NCI-H2196 treated with DMSO at 0.1 percent for 48 hours (cell line): Measurements from ENCODE around the gene NELFA.

Experiments used
- DNase-seq: peaks from one replicate; lab custom pipeline; 2025; ENCODE audit not compliant: unreplicated experiment; lab: John Stamatoyannopoulos, UW

Gene NELFA

DNA sequence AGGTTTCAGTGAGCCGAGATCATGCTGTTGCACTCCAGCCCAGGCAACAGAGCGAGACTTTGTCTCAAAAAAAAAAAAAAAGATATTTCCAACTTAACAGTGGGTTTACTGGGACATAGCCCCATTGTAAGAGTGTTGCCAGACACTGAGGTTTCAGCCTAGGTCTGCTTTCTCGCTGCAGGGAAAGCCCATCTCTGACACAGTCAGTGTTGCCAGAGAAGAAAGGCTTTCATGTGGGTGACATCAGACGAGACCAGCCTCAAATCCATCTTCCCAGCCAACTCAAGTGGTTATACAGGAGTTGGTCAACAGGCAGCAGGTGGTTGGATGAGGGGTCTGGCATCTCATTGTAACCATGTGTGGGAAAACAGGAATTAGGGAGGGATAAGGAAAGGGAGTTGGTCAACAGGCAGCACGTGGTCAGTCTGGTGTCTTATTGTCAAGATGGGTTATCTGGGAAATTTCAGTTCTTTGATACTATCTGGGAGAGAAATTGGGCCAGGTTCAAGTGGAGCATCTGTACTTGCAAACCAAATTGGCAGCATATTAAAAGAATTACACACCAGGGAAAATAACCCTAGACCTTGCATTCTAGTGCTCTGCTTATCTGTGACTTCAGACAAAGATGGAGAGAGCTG is 41.1 kb downstream of the NELFA start:
- DNase-seq: no peak

DNA sequence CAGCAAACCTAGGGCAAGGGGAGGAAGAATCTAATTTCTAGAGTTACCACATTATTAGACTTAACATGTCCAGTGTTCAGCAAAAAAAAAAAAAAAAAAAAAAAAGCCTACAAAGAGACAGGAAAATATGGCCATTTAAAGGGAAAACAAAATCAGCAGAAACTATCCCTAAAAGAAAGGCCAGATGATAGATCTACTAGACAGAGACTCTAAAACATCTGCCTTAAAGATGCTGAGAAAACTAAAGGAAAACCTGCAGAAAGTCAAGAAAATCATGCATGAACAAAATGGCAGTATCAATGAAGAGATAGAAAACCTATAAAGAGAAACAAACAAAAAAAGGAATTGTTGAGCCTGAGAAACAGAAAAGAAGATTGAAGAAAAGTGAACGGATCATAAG is 43.8 kb downstream of the NELFA start:
- no peak for DNase-seq

GRCh38 chr4:1964443-1964842 is 44.3 kb downstream of the NELFA start:
- no peak for DNase-seq

DNA sequence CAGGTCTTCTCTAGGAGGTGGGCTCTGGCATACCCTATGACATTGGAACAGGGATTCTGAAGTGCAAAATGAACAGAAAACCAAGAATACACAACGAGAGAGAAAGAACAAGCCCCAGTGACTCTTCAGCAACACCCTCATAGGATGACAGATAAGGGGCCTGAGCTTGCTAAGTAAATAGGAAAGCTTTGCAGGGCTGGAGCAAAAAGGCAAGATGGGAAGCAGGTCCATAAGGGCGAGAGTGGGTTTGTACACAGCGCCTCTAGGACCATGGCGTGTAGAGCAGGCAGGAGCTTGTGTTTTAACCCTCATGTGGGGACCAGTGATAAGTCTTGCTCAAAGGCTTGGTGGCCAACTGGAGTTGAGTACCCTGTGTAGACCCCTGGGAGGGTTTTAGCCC is 45.8 kb downstream of the NELFA start:
- no peak for DNase-seq

GRCh38 chr4:1961563-1961962 is 47.2 kb downstream of the NELFA start:
- DNase-seq: peak; percentile 16

DNA sequence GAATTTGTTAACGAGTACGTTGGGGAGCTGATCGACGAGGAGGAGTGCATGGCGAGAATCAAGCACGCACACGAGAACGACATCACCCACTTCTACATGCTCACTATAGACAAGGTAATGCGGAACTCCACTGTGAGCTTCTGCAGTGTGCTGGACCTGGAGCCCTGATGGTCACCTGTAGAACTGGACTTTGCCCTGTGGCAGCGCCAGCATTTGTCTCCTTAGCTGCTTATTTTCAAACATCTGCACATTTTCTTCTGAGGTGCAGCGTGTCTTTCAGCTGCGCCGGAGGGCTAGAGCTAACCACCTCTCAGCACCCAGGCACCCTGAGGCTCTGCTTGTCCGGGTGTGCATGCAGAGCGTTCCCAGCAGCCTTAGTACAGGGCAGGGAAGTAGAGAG is 47.7 kb downstream of the NELFA start:
- no peak for DNase-seq

GRCh38 chr4:1960170-1960825 is 48.5 kb downstream of the NELFA start:
- DNase-seq: no peak

DNA sequence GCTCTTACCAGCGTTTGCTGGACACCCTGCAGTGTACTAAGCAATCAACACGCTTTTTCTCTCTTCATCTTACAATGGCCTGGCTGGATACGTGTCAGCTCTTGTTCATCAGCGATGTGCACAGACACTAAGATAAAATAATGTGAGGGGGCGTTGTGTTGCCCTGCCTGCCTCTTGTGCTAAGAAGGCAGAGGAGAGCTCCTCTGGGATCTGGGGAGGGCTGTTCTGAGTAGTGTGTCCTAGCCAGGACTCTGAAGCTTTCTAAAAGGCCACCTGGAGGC is 49.7 kb downstream of the NELFA start:
- no peak for DNase-seq

- no peak for DNase-seq
These were observed 50.3 kb downstream of the NELFA start for GRCh38 chr4:1958276-1959103.

- DNase-seq: no peak
These were observed 52.1 kb downstream of the NELFA start for GRCh38 chr4:1956631-1957030.

- no peak for DNase-seq
These were observed 55.4 kb downstream of the NELFA start for GRCh38 chr4:1953335-1953734.

GRCh38 chr4:1952719-1953118 is 56.1 kb downstream of the NELFA start:
- no peak for DNase-seq

- DNase-seq: no peak
These were observed 56.6 kb downstream of the NELFA start for GRCh38 chr4:1952058-1952700.

DNA sequence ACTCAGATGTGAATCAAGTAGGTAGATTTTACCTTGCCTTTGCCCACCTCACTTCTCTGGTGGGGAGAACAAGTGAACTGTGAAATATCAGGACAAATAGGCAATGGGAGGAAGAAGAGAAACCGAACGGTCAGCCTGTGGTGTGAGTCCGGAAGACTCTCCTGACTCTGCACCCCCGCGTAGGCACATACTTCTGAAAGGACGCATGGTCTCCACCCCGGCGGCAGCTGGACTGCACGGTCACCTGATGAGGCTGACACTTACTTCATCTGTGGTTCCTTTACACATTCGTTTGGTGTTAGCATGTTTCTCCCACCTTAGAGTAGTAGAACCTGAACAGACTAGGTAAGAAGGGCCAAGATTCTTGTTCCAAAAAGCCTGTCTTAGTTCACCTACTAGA is 58.4 kb downstream of the NELFA start:
- no peak for DNase-seq

GRCh38 chr4:1948892-1949436 is 59.8 kb downstream of the NELFA start:
- DNase-seq: no peak

DNA sequence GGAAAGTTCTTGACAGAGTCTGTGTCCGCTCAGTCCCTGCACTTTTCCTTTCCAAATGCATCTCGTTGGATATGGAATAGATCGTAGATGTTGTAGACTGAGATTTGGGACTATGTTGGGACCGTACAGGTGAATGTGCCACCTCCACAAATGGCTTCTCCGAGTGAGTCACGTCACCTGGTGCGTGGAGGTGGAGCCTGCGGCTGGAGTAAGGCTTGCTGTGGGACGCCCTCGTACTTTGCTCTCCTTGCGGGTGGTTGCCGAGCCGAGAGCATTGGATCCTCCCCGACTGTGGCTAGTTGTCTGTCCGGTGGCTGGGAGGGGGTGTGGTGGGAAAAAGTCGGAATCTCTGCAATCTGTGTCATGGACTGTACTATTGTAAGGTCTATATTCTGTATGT is 60.5 kb downstream of the NELFA start:
- no peak for DNase-seq

- DNase-seq: no peak
These were observed 62.9 kb downstream of the NELFA start for GRCh38 chr4:1945912-1946311.

- no peak for DNase-seq
These were observed 63.5 kb downstream of the NELFA start for GRCh38 chr4:1945124-1945895.

GRCh38 chr4:1943928-1944327 is 64.8 kb downstream of the NELFA start:
- no peak for DNase-seq

DNA sequence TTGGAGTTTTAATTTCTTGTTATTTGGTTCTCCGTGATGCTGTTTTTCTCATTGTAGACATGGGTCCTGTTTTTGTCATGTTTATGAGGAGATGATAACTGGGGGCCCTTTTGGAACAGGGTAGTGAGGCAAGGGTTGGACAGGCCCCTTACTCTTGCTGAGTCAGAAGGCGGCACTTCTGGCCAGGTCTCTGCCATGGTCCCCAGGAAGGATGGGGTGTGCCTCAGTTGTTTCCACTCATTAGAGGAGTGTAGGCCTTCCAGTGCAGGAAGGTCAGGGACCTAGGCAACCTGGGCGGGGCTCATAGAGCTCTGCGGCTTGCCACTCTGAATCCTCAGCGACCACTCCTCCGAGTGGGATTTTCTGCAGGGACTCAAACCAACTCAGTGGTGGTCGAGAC is 68.2 kb downstream of the NELFA start:
- no peak for DNase-seq
